HCEC 1CT (cell line): Measurements from ENCODE around the gene PPP1R14C.

Experiments
- DNase-seq: peaks from one replicate; pipeline ENCODE4 v3.0.0-alpha.2; 2017

Gene PPP1R14C

DNA sequence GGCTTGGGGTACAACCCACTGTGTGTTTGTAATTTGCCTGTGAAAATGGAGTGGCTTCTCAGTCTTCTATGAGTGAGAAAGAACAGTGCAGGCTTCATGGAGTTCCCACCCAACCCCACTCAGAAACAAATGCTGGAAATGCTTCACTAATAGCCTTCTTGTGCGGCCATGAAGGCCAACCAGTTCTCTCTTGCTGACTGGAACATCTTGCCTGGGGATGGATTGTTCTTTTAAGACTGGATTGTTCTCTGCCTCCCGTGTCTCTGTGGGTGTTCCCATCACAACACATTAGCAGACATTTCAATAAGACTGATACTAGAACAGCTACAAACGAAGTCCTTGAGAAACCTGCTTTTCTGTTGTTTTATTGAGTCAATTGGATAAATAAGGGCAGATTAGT is 110.6 kb downstream of the PPP1R14C start:
- DNase-seq: no peak

GRCh38 chr6:150254770-150255169 is 111.9 kb downstream of the PPP1R14C start:
- DNase-seq: no peak

DNA sequence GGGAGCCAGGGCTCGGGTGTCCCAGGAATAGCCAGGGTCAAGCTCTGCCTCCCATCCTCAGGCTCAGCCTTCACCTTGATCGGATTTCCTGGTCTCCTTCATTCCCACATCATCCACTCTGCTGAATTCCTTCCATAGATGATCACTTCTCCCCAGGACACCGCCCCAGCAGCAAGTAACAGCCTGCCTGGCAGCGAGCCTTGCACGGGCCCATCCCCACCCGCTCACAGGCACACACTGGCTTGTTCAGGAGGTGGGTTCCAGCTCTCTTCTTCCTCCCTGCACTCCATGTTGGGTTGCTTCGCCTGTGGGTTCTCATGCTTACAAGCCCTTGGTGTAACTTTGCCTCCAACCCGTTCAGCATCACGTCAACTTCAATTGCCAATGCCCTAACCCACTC is 113.0 kb downstream of the PPP1R14C start:
- no peak for DNase-seq

DNA sequence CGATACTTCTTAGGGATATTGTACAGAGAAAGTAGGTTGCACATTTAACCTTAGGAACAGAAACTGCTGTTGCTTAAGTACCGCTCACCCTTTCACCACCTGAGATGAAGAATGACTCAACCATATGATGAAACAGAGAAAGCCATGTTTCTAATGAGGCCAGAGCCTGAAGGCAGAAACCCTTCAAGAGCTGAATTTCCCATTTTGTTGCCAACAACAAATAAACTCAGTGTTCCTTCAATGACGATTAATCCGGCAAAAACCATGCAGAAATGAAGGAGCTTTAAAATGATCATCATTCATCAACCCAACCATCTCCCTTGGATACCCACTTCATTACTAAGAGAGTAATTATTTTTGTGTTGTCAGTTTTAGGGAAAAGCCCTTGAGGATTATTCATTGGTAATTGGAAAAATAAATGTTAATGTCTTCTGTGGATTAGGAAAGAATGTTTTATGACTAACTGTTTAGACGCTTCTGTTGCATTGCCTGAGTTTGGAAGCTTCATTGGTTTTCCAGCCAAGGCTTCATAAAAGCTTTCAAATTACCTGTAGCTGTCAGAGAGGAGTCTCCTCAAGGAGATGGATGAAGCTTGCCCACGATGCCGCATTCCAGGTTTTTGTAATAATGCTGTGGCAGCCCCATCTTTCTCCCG is 113.9 kb downstream of the PPP1R14C start:
- no peak for DNase-seq

DNA sequence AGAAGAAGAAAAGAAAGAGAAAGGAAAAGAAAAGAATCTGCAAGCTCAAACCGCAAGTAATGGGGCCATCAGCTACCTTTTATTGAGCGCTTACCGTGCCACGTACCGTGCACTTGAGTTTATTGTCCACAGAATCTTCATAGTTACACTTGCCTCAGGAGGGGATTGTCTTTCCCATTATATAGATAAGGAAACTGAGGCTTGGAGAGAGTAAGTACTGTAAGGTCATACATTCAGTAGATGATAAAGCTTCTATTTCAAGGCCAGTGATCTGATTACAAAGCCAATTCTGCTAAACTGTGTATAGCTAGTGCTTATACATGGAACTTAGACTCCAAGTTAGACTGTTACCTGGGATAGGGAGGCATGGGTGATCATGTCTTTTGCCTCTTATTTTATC is 115.5 kb downstream of the PPP1R14C start:
- no peak for DNase-seq

DNA sequence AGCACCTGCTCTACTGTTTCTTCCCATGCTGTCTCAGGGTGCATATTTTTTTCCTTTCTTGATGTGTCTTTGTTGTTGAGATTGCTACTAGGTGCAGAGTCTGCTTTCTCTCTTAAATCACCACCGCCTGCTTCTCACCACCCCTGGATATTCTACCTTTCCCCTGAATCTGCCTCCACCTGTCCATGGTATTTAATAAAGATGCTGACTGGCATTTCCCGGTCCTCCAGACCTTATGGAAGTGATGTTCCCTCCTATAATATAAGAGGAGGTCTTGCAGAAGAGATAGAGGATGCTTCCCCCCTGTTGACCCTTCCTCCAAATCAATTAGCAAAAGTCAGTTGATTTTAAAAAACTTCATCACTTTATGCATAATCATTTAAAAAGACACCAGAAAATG is 118.1 kb downstream of the PPP1R14C start:
- no peak for DNase-seq

DNA sequence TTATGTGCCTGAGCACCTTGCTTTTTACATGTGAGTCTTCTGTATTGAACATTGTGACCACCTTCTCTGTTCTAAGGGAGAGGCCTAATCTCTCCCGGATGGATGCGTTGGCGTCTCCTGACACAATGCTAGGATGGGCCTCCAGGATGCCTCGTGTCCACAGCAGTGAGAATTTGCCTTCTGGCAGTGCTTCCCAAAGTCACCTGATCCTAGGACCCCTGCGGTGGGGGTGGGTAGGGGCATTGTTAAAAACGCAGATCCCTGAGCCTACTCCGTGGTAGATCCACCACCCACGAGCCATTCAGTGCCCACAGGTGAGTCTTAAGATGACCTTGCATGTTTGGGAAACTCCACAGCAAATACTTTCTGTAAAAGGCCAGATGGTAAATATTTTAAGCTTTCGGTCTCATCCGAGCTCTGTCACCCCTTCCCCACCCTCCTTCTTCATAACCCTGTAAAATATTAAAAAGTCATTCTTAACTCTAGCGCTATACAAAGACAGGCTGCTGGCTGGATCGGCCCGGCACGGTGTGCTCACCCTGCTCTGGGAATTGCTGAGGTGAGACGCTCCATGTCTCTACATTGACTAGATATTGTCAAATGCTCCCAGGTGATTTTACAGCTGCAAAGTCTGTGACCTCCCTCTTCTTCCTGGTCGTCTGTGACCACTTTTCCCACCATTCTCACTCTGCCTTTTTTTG is 119.3 kb downstream of the PPP1R14C start:
- no peak for DNase-seq

GRCh38 chr6:150263765-150264404 is 121.0 kb downstream of the PPP1R14C start:
- DNase-seq: no peak

- no peak for DNase-seq
Measured at GRCh38 chr6:150266309-150266708, 123.5 kb downstream of the PPP1R14C start.

DNA sequence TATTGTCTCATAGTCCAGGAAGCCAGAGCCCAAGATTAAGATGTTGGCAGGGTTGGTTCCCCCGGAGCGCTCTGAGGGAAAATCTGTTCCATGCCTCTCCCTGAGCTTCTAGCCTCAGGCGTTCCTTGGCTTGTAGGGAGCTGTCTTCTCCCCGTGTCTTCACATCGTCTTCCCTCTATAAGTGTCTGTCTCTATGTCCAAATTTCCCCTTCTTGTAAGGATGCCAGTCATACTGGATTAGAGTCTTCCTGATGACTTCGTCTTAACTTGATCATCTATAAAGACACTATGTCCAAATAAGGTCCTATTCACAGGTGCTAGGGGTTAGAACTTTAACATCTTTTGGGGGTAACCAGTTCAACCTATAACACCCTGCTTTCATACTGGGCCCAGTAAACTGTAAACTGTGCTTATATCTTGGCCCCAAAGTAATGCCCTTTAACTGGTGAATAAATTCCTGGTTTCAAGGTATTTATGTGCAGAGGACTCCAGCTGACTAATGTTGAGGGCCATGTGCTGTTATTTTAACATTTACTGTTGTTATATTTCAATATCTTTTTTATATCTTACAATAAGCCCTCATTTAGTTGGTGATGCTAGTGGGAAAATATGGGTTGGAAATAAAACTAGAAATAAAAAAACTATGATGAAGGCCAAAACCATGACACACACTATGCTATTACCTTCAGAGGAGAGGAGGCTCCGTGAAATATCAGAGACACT is 124.3 kb downstream of the PPP1R14C start:
- no peak for DNase-seq

DNA sequence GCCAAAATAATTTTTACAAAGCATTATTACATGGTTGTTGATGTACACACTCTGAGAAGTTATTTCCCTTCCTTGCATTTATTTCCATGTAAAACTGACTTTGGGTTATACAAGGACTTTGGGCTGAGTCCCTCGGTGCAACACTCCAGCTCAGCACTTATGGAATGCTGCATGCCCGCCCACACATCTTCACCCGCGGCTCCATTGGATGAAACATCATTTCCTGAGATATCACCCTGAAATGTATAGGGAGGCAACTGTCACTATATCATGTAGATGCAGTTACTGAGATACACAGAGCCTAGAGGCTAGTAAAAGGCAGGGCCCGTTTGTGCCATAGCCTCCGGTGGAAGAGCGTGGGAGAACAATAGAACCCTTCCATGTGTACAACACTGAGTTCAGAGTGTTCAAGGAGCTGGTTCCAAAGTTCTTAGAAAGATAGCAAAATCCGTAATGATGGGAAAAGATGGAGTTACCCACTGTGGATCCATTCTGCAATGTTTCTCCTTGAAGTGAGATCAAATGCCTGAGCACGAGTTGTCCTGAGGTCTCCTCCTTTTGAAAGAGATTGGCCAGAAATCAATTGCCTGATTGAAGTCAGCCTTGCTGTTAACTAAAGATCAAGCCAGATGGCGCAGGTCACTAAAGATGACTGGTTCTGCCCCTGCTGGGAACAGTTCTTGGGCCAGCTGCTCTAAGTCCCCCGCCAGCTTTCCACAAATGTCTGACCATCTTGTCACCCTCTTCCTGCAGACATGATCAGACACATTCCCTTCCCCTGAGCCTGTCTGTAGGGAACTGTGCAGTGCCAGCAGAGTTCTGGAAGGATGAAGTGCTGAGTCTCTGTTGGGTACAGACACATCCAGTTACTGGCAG is 125.1 kb downstream of the PPP1R14C start:
- no peak for DNase-seq

DNA sequence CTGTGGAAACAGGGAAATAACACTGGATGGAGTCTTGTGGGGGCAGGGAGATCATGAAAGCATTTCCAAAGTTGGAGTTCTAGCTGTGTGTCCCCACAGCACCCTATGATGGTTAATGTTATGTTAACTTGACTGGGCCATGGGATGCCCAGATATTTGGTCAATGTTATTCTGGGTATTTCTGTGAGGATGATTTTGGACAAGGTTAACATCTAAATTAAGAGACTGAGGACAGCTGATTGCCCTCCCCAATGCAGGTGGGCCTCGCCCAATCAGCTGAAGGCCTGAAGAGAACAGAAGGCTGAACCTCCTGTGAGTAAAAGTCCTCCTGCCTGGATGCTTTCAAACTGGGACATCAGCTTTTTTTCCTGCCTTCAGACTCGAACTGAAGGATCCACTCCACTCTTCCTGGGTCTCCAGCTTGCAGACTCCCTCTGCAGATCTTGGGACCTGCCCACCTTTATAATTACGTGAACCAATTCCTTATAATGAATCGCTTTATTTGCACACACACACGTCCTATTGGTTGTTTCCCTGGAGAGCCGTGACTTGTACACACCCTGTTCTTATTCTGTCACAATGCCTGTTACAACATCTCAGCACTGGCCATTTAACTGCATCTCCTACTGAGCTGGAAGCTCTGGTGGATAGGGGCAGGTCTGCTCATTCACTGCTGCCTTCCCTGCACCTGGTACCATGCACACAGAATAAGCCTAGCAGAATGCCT is 126.4 kb downstream of the PPP1R14C start:
- no peak for DNase-seq

- DNase-seq: no peak
Measured at GRCh38 chr6:150269857-150270223, 127.0 kb downstream of the PPP1R14C start.

- no peak for DNase-seq
Measured at GRCh38 chr6:150270330-150271052, 127.6 kb downstream of the PPP1R14C start.

- DNase-seq: no peak
Measured at GRCh38 chr6:150271172-150271500, 128.3 kb downstream of the PPP1R14C start.

DNA sequence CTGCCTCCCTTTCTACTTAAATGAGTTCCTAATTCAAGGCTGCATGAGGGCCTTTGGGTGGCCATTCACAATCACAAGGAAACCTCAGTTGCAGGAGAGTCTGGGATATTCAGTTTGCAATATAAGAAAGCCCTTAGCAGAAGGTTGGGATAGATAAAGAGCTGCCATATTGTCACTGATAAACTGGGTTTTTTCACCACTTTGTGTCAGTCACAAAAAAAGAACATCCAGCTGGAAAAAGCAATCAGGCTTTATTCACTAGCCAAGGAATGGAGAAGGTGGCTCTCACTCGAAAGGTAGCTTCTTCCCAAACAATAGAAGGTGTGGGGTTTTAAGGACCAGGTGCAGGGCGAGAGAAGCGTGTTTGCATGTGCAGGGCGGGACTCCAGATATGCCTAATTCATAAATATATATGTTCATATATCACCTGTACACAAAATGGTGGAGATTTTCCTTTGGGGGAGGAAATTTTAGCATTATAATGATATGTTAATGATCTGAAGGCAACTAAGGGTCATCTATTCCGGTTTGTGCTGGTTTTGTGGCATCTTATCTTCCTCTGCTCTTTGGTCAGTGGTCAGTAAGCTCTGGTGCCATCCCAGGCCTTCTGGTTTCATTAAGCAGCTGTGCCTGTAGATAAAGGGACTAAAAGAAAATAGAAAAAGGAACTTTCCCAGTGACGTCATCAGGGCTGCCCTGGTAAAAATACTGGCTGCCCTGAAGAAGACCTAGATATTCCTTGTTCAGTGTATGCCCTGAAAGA is 128.8 kb downstream of the PPP1R14C start:
- no peak for DNase-seq

DNA sequence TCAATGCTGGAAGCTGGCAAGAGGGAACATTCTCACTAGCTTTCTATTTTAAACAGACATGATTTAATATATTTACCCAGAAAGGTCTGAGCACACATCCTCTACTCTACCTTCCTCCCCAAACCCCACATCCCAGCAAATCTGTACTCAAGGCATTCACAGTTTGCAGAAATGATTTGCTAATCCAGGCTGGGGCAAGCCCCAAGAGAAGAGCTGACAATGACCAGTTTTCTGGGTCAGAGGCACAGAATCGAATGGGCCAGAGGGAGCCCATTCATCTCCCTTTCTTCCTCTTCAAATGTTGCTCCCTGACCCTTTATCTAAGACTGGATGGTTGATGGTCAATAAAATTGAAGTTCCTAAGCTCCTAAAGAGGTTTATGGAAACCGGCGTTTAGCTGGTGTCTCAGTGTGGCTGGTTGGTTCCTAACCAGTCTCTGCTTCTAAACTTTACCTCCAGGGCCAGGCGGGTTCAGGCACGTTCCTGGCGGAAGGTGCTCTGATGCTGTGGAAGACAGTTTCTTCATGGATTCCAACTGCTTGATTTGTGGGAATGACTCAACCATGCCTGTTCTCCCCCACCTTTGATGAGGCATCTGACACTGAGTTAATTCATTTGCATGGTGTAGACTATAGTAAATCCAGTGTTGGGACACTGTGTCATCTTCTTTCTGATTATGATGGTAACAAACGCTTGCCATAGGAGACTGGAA is 129.6 kb downstream of the PPP1R14C start:
- DNase-seq: no peak

DNA sequence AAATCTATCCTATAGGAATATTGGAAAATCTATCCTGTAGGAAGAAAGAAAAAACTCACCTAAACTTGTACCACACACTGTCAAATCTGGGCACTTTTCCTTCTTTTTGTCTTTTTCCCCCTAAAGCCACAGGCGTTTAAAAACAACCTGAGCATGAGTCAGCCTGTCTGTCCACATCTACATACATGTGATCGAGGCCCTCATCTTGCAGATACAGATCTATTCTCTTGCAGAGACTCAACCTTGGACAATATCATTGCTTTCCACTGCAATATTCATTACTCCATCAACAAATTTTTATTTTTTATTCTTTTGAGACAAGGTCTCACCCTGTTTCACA is 130.1 kb downstream of the PPP1R14C start:
- no peak for DNase-seq

- DNase-seq: no peak
Measured at GRCh38 chr6:150273457-150274309, 130.8 kb downstream of the PPP1R14C start.
